T follicular helper cell (primary cell): Measurements from ENCODE around the gene TBCCD1.
"Not testable (repeated sequence)": the region's sequence is repeated elsewhere in the genome, so short reads cannot be mapped to it uniquely, and the experiment has no call there.

Experiments
- DNase-seq: peaks from one replicate; pipeline ENCODE4 v3.0.0-alpha.2; 2020; ENCODE audit warnings: low read depth

The TBCCD1 gene

DNA sequence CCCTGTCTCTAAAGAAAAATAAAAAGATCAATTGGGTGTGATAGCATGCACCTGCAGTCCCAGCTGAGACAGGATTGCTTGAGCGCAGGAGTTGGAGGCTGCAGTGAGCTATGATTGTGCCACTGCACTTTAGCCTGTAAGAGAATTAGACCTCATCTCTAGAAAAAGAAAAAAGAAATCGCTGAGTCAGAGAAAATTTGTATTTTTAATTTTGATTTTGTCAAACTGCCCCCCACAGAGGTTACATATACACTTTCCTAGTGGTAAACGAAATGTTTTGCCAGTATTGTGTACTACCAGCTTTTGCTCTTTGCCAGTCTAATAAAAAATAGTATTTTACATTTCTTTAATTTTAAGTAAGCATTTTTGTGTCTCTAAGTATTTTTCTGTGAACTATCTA lies 17.6 kb downstream of the TBCCD1 start:
- DNase-seq = no peak

DNA sequence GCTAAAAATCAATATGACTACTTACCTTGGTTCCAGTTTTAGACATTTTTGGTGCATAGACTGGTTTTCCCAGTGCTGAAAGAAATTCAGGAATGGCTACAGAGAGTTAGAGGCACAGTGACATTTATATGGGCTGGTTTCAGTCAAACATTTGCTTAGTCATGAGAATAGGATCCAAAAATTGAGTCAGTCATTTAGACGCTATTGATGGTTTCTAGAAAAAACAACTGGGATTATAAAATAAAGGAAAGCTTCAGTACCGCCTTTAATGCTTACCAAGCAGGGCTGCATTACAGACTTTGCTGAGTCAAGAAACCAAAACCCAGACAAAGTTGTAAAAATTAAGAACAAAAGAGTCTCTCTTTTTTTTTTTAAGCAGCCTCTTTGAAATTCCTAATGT lies 22.9 kb downstream of the TBCCD1 start, which contains the start of gene CRYGS:
Gene CRYGS (minus strand): TSS at position 100 of the 400 bp plus-strand sequence. CDS start 54 bp downstream, at position 46.
- no peak for DNase-seq

DNA sequence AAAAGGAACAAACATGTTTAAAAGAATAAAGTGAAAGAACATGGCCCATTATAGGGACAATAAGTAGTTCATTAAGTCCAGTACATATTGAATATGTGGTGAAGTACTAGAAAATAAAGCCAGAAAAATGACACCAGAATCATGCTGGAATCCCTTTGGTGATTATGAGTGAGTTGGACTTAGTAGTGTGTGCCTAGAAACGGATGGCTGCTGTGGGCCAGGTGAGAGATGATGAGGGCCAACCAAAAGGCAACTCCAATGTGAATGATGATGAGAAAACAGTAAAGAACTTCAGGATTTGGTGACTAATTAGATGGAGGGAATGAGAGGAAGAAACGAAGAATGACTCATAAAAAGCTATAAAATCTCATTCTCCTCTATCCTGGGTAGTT lies 26.3 kb downstream of the TBCCD1 start:
- DNase-seq = no peak

DNA sequence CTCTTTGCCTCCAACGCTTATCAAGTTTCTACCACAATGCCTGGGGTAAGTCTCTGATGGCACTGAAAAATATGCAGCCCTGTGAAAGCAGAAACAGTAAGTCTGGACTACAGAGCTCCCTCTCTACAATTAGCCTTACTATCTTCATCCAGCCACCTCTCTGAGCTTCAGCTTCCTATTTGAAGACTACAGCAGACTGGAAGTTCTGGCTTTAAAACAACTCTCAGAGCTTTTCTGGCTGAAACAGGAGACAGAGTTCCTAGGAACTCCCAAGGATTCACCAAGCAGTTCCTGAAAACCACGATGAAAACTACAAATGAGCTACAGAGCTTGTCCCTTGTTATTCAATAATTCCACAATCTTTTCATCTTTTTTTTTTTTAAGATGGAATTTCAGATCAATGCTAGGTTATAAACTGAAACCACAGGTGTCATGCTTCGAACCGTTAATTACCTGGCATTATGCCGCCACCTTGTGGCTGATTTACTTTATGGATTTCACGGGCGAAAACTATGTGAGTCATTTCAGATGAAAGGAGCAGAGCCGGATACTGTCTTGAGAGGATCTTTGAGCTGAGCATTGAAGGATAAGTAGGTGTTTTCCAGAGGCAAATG lies 26.8 kb downstream of the TBCCD1 start:
- peak; percentile 76 for DNase-seq

DNA sequence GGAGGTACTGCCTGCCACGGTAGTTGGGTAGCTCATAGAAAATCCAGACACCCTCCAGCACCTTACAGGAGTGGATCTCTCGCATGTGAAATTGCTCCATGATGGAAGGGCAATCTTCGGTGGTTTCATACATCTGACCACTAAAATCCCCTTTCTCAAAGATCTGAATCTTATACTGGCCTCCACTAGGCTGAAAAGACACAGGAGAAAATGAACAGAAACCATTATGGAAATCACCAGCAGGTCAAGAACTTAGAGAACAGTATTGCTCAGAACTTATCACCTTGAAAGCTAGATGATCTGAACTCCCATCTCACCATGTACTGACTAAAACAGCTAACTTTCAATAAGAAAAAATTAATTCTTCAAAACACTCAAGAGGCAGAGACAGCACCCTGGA lies 28.4 kb downstream of the TBCCD1 start:
- no peak for DNase-seq

DNA sequence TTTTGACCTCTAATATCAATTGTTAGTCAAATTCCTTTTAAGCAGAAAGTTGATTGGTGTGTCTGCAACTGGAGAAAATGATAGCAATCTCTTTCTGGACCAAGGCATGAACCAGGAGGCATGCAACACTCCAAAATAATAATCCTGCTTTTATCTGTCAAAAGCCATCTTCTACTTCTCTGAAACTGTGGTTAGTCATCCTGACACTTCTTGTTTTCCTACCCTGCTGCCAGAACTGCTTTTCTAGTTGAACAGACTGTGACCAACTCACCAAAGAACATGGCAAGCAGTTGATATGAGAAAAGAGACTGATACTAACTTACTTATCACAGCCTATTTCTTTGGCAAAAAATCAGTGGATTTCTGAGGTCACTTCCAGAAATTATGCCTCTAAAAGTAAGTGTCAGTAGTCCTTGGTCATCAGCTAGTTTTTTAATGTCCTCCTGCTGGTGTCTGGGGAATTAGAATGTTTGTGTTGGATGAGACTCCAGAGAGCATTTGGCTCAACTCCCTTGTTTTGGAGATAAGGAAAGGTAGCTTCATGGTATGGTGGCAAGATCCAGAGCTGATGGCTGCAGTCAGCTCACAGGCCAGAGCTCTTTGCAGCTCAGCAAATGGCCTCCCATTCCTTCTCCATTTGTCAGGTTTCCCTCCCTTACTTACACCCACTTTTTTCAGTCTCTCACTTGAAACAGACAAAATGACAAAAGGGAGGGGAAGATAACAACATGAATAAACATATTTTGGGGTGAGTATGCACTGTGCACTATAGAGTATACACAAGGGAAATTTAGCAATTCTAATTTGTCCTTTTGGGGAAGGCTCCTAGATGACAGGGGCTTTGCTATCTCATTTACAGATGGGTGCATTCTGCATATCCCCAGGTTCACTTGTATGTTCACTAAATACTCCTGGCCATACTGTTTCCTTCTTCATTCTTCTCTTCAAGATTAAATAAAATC lies 30.0 kb downstream of the TBCCD1 start:
- DNase-seq = no peak

DNA sequence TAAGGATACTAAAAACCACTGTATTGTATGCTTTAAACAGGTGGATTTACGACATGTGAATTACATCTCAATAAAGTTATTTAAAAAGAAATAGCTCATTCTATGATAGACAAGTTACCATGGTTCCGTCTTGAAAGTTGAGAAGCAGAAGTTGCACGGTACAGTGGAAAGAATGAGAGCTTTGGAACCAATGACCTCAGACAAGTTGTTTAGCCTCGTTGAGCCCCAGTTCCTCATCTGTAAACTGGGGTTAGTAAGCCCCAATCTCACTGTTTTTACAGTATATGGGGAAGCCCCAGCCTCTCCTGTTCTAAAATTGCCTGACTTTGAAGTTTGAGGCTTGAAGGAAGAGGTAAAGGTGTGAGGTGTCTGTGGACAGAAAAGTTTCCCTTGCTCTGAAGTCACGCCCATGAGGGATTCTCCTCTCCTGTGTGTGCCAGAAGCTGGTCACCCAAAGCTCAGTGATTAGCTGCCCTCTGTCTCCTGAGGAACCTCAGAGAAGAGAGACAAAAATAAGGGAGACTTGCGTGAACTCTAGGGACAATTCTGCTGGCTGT lies 32.9 kb downstream of the TBCCD1 start:
- DNase-seq = no peak

DNA sequence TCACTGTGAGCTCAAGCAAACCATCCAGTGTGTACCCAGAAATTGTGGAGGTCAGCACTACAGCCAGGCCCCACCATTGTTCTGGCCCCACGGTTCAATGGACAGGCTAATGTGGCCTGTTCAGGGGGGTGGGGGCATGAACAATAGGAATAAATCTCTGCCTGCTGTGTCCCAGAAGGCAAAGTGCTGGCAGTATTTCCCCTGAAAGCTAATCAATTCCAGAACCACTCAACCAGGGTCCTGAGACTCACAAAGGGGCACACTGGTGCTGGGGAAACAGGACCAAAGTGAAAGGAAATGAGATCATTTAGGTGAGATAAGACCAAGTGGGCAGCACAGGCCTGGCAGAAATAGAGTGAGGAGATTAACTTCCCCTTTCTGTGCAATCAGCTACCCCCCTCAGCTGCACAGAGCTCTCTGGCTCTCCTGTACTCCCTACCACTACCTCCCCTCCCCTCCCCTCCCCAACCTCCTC lies 34.5 kb downstream of the TBCCD1 start:
- DNase-seq = no peak

DNA sequence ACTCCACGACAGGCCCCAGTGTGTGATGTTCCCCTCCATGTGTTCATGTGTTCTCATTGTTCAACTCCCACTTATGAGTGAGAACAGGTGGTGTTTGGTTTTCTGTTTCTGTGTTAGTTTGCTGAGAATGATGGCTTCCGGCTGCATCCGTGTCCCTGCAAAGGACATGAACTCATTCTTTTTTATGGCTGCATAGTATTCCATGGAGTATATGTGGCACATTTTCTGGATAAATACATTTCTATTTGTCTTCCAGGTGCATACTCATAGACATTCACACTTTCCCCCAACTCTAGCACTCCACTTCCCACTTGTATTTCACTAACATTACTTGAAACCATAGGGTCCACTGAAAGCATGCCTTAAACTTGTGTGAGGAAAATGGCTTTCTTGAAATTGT lies 35.4 kb downstream of the TBCCD1 start:
- not testable (repeated sequence) for DNase-seq

DNA sequence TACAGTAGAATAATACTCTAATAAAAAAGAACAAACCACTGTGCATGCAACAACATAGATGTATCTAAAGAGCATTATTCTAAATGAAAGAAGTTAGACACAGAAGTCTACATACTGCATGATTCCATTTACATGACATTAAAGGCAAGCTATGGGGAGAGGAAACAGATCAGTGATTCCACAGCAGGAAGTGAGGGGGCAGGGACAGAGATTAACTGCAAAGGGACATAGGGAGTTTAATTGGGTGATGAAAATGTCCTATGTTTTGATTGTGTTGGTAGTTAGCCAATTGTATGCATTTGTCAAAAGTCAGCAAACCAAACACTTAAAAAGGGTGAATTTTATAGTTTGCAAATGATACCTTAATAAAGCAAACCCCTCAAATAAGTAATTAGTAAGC lies 36.7 kb downstream of the TBCCD1 start:
- no peak for DNase-seq

DNA sequence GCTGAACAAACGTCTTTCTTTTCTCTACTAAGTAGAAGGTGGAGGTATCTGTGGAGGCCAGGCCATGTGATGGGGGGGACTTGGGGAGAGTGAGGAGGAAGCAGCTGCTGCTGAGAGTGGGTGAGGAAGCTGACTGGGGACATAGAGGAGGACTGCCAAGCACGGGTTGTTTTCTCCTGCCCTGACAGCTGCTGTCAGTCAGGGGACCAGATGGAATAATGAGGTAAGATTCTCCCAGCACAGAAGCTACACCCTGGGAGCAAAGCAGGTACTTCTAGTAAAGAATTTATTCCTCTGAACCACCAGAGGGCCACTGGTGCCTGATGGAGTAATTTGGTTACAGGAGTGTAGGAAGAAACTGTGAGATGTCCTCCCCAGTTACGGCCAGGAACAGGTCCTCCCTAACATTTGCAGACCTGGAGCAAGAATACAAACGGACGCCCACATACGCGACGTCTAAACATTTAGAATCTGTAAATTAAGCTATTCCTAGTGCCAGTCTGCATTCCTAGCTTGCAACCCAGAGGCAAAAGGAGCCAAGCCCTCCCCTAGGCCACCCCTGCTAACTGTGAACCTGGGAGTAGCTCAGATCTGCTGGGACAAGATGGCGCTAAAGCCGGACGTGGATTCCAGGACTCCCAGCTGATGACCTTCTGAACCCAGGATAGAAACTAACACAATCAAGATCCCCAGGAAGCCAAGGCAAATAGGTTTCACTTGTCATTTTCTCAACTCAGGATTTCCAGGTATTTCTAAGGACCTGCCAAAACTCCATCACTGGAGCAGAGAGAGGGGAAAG lies 37.7 kb downstream of the TBCCD1 start:
- DNase-seq = no peak

DNA sequence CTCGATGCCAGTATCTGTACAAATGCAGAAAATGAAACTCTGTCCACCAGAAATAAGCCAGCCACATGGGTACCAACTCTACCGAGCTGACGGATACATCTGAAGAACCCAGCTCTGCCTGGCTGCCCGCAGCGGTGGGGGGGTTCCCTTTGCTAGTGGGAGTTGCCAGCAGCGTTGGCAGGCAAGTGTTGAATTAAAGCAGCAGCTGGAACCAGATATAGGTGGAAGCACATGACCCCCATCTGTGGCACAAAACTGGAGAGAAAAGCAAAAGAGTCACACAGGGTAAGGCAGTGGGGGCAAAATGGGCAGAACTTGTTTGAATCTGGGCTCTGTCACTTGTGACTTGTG lies 40.9 kb downstream of the TBCCD1 start:
- no peak for DNase-seq

DNA sequence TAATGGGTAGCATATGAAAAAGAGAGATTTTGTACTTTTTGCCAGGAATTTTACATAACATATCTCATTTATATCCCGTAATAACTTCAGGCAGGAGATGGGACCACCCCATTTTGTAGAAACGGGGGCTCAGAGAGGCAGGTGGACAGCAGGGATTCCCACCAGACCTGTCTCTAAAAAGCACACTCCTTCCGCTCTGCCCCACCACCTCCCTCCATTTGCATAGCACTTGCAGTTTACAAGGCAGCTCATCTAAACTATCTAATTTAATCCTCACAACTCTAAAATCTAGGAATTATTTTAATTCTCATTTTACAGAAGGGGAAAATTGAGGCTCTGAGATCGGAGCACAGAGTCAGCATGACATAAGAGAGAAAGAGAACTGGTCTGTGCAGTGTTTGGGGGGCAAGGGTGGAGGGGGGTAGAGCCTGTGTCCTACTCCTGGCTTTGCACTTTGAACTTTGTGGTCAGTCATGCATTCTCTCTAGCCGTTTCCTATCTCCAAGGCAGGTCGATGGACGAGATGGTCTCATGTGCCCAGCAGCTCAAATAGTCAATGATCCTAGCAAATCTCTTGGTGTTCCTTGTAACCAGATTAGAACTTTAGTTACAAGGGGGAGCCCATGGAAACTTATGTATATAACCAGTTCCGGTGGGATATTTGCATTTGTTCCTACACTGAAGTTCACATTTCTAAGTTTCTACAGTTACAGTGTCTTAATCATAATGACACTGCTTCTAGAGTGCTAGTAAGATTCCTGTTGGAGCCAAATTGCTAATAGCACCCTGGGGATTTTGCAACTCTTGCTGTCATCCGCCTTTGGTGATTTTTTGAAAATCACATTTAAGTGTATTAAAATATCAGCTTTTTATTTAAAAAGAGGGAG lies 41.5 kb downstream of the TBCCD1 start:
- DNase-seq = no peak

DNA sequence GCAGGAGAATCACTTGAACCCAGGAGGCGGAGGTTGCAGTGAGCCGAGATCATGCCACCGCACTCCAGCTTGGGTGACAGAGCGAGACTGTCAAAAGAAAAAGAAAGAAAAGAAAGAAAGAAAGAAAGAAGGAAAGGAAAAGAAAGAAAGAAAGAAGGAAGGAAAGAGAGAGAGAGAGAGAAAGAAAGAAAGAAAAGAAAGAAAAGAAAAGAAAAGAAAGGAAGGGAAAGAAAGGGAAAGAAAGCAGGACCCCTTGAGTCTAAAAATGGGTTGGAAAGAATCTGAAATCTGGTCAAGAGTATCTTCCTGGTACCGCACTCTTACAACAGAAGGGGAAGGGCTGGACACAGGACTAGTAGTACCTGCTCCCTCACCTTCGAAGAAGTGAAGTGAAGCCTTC lies 42.5 kb downstream of the TBCCD1 start:
- no peak for DNase-seq

DNA sequence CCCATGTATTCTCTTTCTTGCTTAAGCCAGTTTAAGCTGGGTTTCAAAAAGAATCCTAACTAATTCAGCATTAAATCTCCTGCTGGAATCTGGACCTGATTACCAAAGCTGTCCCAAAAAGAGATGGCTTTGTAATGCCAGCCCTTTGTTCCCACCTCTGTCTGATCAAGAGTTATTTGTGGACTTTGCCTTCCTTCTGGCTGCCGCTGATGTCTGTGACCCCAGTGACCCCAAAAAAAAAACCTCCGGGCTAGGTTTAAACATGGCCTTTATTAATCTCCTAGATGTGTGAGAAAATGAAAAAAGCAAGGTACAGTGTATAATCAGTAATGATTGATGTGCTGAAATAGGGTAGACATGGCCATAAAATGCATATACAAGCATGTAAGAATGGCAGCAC lies 43.7 kb downstream of the TBCCD1 start:
- no peak for DNase-seq

DNA sequence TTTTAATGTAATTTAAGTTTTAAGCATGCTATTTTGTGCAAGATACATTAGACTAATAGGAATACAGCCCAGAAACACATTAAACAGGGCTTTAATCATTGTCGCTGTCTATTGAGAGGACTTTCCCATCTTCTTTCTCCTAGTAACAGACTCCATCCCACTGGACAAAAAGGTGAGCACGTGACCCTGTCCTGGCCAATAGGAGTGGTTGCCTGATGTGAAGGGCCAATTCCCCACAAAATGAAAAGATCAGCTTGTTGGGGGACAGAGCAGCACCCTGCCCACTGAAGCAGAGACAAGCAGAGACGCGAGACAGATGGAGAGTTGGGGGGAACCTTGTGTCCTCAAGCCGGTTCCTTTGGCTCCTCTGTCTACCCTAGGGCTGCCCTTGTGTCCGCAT lies 44.1 kb downstream of the TBCCD1 start:
- DNase-seq = no peak

DNA sequence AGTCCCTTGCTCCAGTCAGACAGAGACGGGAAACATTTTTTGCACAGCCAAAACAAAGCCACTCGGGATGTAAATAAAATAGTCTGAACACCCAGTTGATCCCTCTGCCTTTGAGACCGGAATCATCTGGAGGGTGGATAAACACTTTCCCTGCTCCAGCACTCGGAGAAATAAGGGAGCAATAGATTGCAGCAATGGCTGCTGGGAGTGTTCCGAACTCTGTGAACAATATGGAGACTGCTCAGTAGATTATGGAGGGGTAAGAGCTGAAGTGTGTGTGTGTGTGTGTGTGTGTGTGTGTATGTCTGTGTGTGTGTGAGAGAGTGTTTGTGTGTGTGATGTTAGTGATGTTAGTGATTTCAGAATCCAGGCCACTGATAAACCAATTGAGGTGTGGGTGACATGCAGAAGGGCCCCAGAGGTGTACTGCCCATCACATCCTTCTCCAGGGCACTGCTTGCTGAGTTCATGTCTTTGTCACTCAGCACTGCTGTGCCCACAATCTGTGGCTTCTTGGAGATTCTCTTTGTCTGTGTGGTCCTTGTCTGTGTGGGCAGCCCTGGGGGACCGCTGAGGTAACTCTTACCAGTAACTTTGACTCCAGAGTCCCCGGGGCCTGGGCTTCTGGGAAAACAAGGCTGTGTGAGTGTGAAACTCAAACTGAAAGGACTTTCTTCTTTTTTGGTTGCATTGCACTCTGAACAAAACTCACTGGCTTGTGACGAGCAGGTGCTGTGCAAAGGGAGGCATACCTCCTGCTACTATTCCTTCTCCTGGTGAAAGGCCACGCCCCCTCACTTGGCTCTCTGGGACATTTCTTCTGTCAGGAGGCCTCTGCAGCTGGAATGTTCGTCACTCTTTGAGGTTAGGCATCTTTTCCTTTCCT lies 45.9 kb downstream of the TBCCD1 start:
- no peak for DNase-seq

DNA sequence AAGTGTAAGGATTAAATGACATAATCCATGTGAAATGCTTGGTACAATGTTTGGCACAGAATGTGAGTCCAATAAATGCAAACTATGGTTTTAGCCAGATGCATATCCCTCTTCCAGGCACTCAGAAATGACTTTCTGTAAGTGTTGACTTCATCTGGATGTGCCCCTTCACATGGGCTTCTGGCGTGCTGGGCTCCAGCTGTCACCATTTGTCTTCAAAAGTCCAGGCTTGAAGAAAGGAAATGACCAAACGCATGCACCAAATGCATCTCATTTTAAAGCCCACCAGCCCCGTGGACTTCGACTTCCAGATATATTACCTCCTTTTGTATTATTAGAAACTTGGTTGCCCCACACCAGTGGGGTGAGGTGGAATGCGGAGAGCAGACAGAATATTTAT lies 46.7 kb downstream of the TBCCD1 start:
- DNase-seq = no peak

DNA sequence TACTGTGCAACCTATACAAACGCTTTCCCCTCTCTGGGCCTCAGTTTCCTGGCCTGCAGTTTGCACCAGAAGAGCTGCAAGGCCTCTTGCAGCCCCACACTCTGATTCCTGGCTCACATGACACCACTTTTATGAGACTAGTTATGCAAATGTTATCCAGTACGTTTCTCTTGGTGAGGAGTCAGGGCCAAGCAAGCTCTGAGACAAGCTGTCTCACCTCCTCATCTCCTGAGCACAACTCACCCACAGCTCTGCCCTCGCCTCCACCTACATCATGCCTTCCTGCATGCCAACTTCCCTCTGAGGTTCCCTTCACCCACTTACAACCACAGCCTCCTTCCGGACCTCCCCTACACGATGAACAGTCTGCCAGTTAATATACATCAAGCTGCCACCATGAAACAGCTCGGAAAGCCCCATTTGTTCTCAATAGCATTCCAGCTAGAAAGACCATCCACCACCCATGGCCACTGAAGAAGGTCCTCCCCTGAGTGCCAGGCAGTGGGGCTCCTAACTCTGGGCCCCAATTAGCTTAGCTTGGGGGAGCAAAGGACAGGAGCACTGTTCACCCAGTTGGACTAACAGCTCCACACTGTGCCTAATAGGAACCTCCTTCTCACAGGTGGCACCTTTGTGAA lies 48.0 kb downstream of the TBCCD1 start:
- peak; percentile 56 for DNase-seq

DNA sequence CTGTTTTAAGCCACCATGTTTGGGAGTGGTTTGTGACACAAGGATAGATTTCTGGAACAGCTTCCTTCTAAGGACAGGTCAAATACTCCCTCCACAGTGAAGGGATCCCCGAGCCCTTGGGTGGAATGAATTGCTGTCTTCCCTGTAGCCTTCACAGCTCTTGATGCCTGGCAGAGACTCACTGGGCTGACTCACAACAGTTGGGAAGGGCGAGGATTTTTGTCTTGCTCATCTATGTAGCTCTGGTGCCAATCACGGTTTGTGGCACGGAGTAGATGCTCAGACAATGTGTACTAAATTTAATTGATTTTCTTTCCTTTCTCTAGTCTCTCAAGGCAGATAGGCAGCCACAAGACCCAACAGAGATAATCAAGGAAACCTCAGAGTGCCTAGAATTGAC lies 49.9 kb downstream of the TBCCD1 start:
- DNase-seq = no peak
